Esophagus squamous epithelium (tissue), 4 donors: ENCODE measurements around the gene STAT6.

ENCODE experiments used
- POLR2A ChIP-seq, 4 donors: fragments of 450-650 bp; IDR thresholded peaks; one replicate each; pipeline ENCODE4 v1.6.1; 2017; ENCODE audit warnings: antibody characterized with exemption in 4 of 4, mild to moderate bottlenecking in 4 of 4, moderate library complexity in 3 of 4
- TF ChIP-seq, protein P1 (sequence below), 6 experiments: fragments of 450-650 bp in 4 of 6; fragments of 200-600 bp in 2 of 6; sonication (generic) in 2 of 6; IDR thresholded peaks; one replicate each; pipeline ENCODE4 v1.5.1; 2016 to 2019; ENCODE audit warnings: antibody characterized with exemption in 6 of 6, mild to moderate bottlenecking in 4 of 6, moderate library complexity in 4 of 6

- no peak for TF ChIP-seq POLR2A (IDR thresholded peaks at IDR 0.05)
- TF ChIP-seq, protein P1, sequence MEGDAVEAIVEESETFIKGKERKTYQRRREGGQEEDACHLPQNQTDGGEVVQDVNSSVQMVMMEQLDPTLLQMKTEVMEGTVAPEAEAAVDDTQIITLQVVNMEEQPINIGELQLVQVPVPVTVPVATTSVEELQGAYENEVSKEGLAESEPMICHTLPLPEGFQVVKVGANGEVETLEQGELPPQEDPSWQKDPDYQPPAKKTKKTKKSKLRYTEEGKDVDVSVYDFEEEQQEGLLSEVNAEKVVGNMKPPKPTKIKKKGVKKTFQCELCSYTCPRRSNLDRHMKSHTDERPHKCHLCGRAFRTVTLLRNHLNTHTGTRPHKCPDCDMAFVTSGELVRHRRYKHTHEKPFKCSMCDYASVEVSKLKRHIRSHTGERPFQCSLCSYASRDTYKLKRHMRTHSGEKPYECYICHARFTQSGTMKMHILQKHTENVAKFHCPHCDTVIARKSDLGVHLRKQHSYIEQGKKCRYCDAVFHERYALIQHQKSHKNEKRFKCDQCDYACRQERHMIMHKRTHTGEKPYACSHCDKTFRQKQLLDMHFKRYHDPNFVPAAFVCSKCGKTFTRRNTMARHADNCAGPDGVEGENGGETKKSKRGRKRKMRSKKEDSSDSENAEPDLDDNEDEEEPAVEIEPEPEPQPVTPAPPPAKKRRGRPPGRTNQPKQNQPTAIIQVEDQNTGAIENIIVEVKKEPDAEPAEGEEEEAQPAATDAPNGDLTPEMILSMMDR (IDR thresholded peaks at IDR 0.05): no peak
Measured at GRCh38 chr12:57049890-57050289, 61.3 kb downstream of the STAT6 start, which contains the start of gene MYO1A.
